Measurements from ENCODE around the gene LAGE3. TPM values are rescaled to one million over a fixed set of nuclear protein-coding genes. Genes with fewer than 3 reads are reported as not detected.

The LAGE3 gene
- total RNA-seq, 1 donor from 2014 or later, result 18.0 TPM

GRCh38 chrX:154495472-154495922 is 16.4 kb upstream of the LAGE3 start:
- Histone ChIP-seq H3K36me3 (no peaks in the 10 kb centered on the region), H3K27me3 (ENCODE audit: low read depth) (no peaks in the 10 kb centered on the region), H3K4me3 (no peak overlapping the region), H3K4me1 (no peaks in the 10 kb centered on the region), H3K27ac (replicated peaks) (no peak overlapping the region), H3K9me3 (replicated peaks) (no peaks in the 10 kb centered on the region)
- DNase-seq, result no peak
- intact Hi-C loops (cut with micrococcal nuclease), result no loop called here
- no peak for TF ChIP-seq CTCF (IDR thresholded peaks at IDR 0.05; ENCODE audit: borderline replicate concordance)

- H3K4me1 ChIP-seq, result peaks cover 5% of the 10 kb centered on the region
- intact Hi-C loops (cut with micrococcal nuclease), result no loop called here
- H3K36me3 ChIP-seq, result no peaks in the 10 kb centered on the region
- no peak for DNase-seq
- no peak overlapping the region for H3K4me3 ChIP-seq
- H3K27ac ChIP-seq (replicated peaks), result no peak overlapping the region
- H3K9me3 ChIP-seq (replicated peaks), result no peaks in the 10 kb centered on the region
- no peak for TF ChIP-seq CTCF (IDR thresholded peaks at IDR 0.05; ENCODE audit: borderline replicate concordance)
- H3K27me3 ChIP-seq (ENCODE audit: low read depth), result no peaks in the 10 kb centered on the region
Observed at GRCh38 chrX:154494715-154495114, 15.6 kb upstream of the LAGE3 start.

GRCh38 chrX:154490414-154491083 is 11.5 kb upstream of the LAGE3 start, which contains the start of gene SLC10A3:
TSS of gene SLC10A3 (minus strand) at chrX:154490629. CDS start at chrX:154488940, 1,689 bp downstream.
- peak; percentile 91 for DNase-seq
- peak within 1 kb of the TSS; percentile 95 for H3K27ac ChIP-seq (replicated peaks)
- no peaks in the 10 kb centered on the region for H3K36me3 ChIP-seq
- H3K4me3 ChIP-seq, result peak within 1 kb of the TSS; percentile 78
- peaks cover 33% of the 10 kb centered on the region for H3K4me1 ChIP-seq
- no peaks in the 10 kb centered on the region for H3K9me3 ChIP-seq (replicated peaks)
- intact Hi-C loops (cut with micrococcal nuclease), result no loop called here
- H3K27me3 ChIP-seq (ENCODE audit: low read depth), result no peaks in the 10 kb centered on the region
- no peak for TF ChIP-seq CTCF (IDR thresholded peaks at IDR 0.05; ENCODE audit: borderline replicate concordance)

GRCh38 chrX:154490021-154490413 is 10.9 kb upstream of the LAGE3 start:
- DNase-seq, result no peak
- Histone ChIP-seq H3K9me3 (replicated peaks) (no peaks in the 10 kb centered on the region), H3K27me3 (ENCODE audit: low read depth) (no peaks in the 10 kb centered on the region), H3K36me3 (peaks cover under 1% of the 10 kb centered on the region), H3K4me1 (peaks cover 38% of the 10 kb centered on the region), H3K4me3 (peak overlapping the region; percentile 78), H3K27ac (replicated peaks) (peak overlapping the region; percentile 95)
- no peak for TF ChIP-seq CTCF (IDR thresholded peaks at IDR 0.05; ENCODE audit: borderline replicate concordance)
- intact Hi-C loops (cut with micrococcal nuclease), result no loop called here

- H3K27ac ChIP-seq (replicated peaks), result peak overlapping the region; percentile 95
Observed at GRCh38 chrX:154489182-154489581, 10.1 kb upstream of the LAGE3 start.

More at GRCh38 chrX:154489182-154489581, 10.1 kb upstream of the LAGE3 start:
- Histone ChIP-seq H3K9me3 (replicated peaks) (no peaks in the 10 kb centered on the region), H3K36me3 (peaks cover 8% of the 10 kb centered on the region), H3K4me3 (peak overlapping the region; percentile 78), H3K27me3 (ENCODE audit: low read depth) (no peaks in the 10 kb centered on the region), H3K4me1 (peaks cover 46% of the 10 kb centered on the region)
- DNase-seq, result no peak
- TF ChIP-seq CTCF (IDR thresholded peaks at IDR 0.05; ENCODE audit: borderline replicate concordance), result no peak
- intact Hi-C loops (cut with micrococcal nuclease), result no loop called here

All from left ventricle myocardium inferior (tissue), 1 donor.